Stomach (tissue), 9 donors: ENCODE measurements around the gene CMIP. TPM values are rescaled to one million over a fixed set of nuclear protein-coding genes. Genes with fewer than 3 reads are reported as not detected.

Experiments used
- DNase-seq, 2 donors: peaks; one replicate each; pipeline versions ENCODE4 v3.0.0 to v3.0.0-alpha.2; 2013 to 2019
- H3K27ac ChIP-seq, 5 donors: fragments of 200-600 bp in 4 of 5; sonication (generic) in 4 of 5; one replicate each; pipeline ENCODE4 v1.5.1; 2013 to 2019; ENCODE audit warnings: mild to moderate bottlenecking in 1 of 5, moderate library complexity in 1 of 5
- H3K27me3 ChIP-seq, 3 donors: fragments of 200-600 bp; sonication (generic); one replicate each; pipeline ENCODE4 v1.5.1; 2017 to 2019; ENCODE audit warnings: mixed run types in 1 of 3
- H3K36me3 ChIP-seq, 4 donors: fragments of 200-600 bp; sonication (generic); 1 replicate in 3 of 4; 2 replicates in 1 of 4; pipeline ENCODE4 v1.5.1; 2016 to 2019
- H3K4me1 ChIP-seq, 4 donors: fragments of 200-600 bp; sonication (generic); one replicate each; pipeline ENCODE4 v1.5.1; 2016 to 2019
- H3K4me3 ChIP-seq, 4 donors: fragments of 200-600 bp; sonication (generic) in 3 of 4; one replicate each; pipeline ENCODE4 v1.5.1; 2016 to 2019; ENCODE audit warnings: mild to moderate bottlenecking in 1 of 4
- H3K9me3 ChIP-seq, 4 donors: fragments of 200-600 bp; sonication (generic); one replicate each; pipeline ENCODE4 v1.5.1; 2016 to 2019
- EP300 ChIP-seq: sonication (generic); formaldehyde crosslinking; IDR thresholded peaks from one replicate; pipeline ENCODE4 v1.6.1; 2017; ENCODE audit warnings: antibody characterized with exemption
- POLR2A ChIP-seq, 4 donors: fragments of 450-650 bp; IDR thresholded peaks; one replicate each; pipeline ENCODE4 v1.6.1; 2016; ENCODE audit warnings: antibody characterized with exemption in 4 of 4, control low read depth in 2 of 4, mild to moderate bottlenecking in 1 of 4, moderate library complexity in 1 of 4
- POLR2AphosphoS5 ChIP-seq, 3 donors: sonication (generic); formaldehyde crosslinking; IDR thresholded peaks; one replicate each; pipeline ENCODE4 v1.6.1; 2016; ENCODE audit warnings: antibody characterized with exemption in 3 of 3
- WGBS, 5 donors: extraction: QIAGEN DNeasy Blood & Tissue Kit in 3 of 5; methylation state at CpG; one replicate each; pipeline versions ENCODE4 v1.1.5 to v1.1.7; 2013 to 2018; 5-methylcytosine and 5-hydroxymethylcytosine counted together
- intact Hi-C: fragments of 100-400 bp; cut with DNase I; formaldehyde crosslinking; loops from one replicate; pipeline ENCODE4 v1.15.1; 2023; ENCODE audit warnings: low total_unique reads
- polyA plus RNA-seq, 3 donors: library from polyadenylated mRNA; stranded (reverse); fragments of 200-250 nt; gene quantifications; one replicate each; pipeline ENCODE4 v1.2.3, GENCODE V29; 2013
- total RNA-seq, 5 donors: library from RNA; depleted of rRNA; stranded (reverse); fragments of >200 nt; gene quantifications; one replicate each; pipeline versions ENCODE4 v1.1.0 to v1.2.3, GENCODE V29; 2014 to 2016
- TF ChIP-seq, protein P1 (sequence below), 7 experiments: fragments of 450-650 bp in 4 of 7; fragments of 200-600 bp in 3 of 7; sonication (generic) in 3 of 7; IDR thresholded peaks; one replicate each; pipeline ENCODE4 v1.5.1; 2016 to 2019; ENCODE audit warnings: antibody characterized with exemption in 7 of 7, control low read depth in 2 of 7, mild to moderate bottlenecking in 1 of 7
- donor health status: healthy with polysubstance abuse.
- donor health status: Bipolar disorder and iron deficiency.
- donor health status: healthy.

CMIP gene
- total and polyA plus RNA-seq, 8 donors, result 11.1 to 71.0 (median 31.2) TPM

DNA sequence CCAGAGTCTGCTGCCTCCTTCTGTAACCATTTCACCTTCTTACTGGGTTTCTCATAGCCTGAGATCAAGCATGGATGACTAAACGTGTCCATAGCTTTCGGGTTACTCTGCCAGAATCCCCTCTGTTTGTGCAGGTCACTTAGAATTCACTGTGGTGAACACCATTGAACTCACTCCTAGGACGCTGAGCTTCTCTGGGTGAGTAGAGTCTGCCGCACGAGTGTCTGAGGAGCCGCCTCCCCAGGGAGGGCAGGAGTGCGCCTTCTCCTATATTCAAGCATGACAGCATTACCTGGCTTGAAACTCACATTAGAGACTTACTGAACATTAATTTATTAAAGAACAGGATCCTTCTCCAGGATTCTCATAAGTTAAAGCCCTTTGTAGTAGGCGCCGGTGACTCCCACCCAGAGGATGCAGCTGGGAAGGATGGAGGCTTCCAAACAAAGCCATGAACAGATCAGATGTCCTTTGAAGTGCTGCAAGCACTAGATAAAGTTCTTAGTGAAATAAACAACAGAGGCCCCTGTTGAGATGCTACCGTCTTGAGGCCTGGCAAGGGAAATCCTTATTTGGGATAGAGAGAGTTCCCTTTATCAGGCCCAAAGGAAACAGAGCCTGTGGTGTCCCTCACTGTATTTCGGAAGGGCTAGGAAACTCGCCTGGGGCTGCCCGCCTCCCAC lies 189.9 kb downstream of the CMIP start:
- Histone ChIP-seq H3K9me3 (no peaks in the 10 kb centered on the region), H3K36me3 (peaks cover 0 to 9% (median 2%) of the 10 kb centered on the region in 4 donors), H3K27ac (peak overlapping the region in 2 of 5 donors; percentile 73 to 81), H3K4me3 (no peak overlapping the region), H3K4me1 (peaks cover 10 to 61% (median 31%) of the 10 kb centered on the region in 4 donors), H3K27me3 (no peaks in the 10 kb centered on the region)
- intact Hi-C loops, result no loop called here
- TF ChIP-seq POLR2A (IDR thresholded peaks at IDR 0.05) (no peak), EP300 (no peak), POLR2AphosphoS5 (IDR thresholded peaks at IDR 0.05) (no peak)
- TF ChIP-seq, protein P1, sequence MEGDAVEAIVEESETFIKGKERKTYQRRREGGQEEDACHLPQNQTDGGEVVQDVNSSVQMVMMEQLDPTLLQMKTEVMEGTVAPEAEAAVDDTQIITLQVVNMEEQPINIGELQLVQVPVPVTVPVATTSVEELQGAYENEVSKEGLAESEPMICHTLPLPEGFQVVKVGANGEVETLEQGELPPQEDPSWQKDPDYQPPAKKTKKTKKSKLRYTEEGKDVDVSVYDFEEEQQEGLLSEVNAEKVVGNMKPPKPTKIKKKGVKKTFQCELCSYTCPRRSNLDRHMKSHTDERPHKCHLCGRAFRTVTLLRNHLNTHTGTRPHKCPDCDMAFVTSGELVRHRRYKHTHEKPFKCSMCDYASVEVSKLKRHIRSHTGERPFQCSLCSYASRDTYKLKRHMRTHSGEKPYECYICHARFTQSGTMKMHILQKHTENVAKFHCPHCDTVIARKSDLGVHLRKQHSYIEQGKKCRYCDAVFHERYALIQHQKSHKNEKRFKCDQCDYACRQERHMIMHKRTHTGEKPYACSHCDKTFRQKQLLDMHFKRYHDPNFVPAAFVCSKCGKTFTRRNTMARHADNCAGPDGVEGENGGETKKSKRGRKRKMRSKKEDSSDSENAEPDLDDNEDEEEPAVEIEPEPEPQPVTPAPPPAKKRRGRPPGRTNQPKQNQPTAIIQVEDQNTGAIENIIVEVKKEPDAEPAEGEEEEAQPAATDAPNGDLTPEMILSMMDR (IDR thresholded peaks at IDR 0.05), result no peak
- DNase-seq, result no peak
- WGBS, 5 donors, result 64 to 81% (median 76%) methylated on average over 13 of the region's 13 CpGs

DNA sequence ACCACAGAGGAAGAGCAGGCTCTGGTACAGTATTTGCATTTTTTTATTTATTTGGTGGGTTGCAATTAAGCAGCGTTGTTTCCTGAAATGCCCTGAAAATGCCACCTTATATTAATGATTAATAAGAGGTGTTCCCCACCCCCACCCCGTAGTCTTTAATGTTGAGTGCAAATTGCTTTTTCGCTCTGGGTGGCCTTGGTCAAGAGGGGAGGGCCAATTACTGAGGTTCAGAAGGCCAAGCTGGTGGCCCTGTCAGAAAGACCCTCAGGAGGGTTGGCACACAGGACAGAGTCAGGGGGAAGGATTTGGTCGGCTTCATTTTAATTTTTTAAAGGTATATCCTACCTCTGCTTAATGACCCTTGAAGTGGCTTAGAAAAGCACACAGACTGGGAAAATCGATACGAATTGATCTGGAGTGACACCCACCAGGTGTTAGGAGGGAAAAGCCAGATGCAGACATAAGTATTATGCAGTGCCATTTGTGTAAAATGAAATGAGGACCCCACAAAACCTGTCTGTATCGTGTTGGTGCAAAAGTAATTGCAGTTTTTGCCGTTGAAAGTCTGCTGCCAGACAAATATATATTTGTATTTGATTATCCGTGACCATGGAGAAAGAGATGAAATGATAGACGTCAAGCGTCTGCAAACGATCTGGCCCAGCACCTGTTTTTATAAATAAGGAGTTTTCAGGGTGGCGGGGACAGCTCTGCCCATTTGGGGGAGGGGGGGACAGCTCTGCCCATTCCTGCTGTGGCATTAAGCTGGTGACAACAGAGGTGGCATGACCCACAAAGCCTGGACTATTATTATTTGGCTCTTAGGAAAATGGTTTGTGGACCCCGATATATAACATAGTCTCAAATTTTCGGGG lies 190.7 kb downstream of the CMIP start:
- 73 to 83% (median 77%) methylated on average over 15 of the region's 15 CpGs for WGBS, 5 donors
- Histone ChIP-seq H3K27me3 (no peaks in the 10 kb centered on the region), H3K4me1 (peaks cover 10 to 68% (median 36%) of the 10 kb centered on the region in 4 donors), H3K27ac (peak overlapping the region in 1 of 5 donors; percentile 73), H3K4me3 (no peak overlapping the region), H3K9me3 (no peaks in the 10 kb centered on the region), H3K36me3 (peaks cover 0 to 1% (median under 1%) of the 10 kb centered on the region in 4 donors)
- TF ChIP-seq EP300 (no peak), POLR2AphosphoS5 (IDR thresholded peaks at IDR 0.05) (no peak), POLR2A (IDR thresholded peaks at IDR 0.05) (no peak)
- TF ChIP-seq, protein P1 (IDR thresholded peaks at IDR 0.05), result no peak
- intact Hi-C loops, result no loop called here
- DNase-seq, result no peak

DNA sequence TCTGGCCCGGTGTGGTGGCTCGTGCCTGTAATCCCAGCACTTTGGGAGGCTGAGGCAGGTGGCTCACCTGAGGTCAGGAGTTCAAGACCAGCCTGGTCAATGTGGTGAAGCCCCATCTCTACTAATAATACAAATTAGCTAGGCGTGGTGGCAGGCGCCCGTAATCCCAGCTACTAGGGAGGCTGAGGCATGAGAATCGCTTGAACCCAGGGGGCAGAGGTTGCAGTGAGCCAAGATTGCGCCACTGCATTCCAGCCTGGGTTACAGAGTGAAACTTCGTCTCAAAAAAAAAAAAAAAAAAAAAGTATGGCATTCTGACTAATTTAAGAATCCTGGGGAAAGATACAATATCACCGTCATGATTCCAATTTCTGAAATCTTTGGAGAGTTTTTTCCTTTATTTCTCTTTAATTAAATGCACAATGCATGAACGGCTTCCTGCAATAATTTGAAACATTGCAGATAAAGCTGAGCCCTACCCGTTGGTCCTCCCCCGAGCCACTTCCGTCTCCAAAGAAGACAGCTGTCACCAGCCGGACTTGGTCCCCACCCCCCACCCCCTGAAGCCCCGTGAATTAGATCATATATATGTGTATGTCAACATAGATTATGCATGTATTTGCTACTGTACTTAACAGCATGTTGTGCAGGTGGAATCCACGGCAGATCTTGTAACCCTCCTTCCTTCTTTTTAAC lies 191.8 kb downstream of the CMIP start:
- WGBS, 5 donors, result 60 to 78% (median 65%) methylated on average over 16 of the region's 16 CpGs
- no peaks in the 10 kb centered on the region for H3K9me3 ChIP-seq
- H3K27me3 ChIP-seq, result no peaks in the 10 kb centered on the region
- peaks cover 10 to 60% (median 35%) of the 10 kb centered on the region in 4 donors for H3K4me1 ChIP-seq
- no peak for DNase-seq
- peaks cover 0 to 3% (median 1%) of the 10 kb centered on the region in 4 donors for H3K36me3 ChIP-seq
- H3K4me3 ChIP-seq, result no peak overlapping the region
- intact Hi-C loops, result no loop called here
- TF ChIP-seq POLR2A (IDR thresholded peaks at IDR 0.05) (no peak), EP300 (no peak), POLR2AphosphoS5 (IDR thresholded peaks at IDR 0.05) (no peak)
- TF ChIP-seq, protein P1 (IDR thresholded peaks at IDR 0.05), result no peak
- no peak overlapping the region for H3K27ac ChIP-seq
